PC-9 (cell line): ENCODE results near the gene DCLK2.

Source experiments
- EZH2 ChIP-seq: fragments of 200-600 bp; sonication (generic); IDR thresholded peaks from 2 replicates; pipeline ENCODE4 v1.8.0; 2017; ENCODE audit warnings: antibody characterized with exemption, low read depth
- TF ChIP-seq, protein P1 (sequence below): fragments of 200-600 bp; sonication (generic); conservative IDR thresholded peaks from 2 replicates; pipeline ENCODE4 v1.6.1; 2017; ENCODE audit warnings: mixed run types, antibody characterized with exemption, mild to moderate bottlenecking, moderate library complexity

DNA sequence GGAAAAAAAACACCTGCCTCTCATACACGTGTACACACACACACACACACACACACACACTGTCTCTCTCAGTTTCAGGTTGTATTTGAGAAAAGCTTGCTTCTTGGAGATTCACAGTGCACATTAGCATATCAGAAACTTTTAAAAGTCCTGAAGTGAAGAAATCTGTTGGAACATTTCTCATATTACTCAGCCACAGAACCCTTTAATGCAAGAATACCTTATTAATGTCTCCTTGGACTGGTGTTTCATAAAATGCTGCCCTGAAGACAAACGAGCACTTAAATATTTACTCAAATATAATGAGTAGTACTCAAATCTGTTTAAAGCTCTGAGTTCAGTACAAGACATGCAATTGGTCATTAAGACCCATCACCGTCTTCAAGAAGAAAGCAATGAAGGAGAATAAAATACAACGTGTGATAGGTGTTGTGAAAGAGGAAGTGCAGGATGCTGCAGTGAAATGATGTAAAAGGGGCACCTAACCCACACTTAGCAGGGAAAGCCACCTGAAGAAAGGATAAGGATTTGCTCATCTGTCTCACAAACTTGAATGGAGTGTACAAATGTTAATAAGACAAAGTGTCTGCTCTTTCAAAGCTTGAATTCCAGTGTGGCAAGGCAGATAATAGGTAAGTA lies 57.0 kb downstream of the DCLK2 start:
- TF ChIP-seq, protein P1, sequence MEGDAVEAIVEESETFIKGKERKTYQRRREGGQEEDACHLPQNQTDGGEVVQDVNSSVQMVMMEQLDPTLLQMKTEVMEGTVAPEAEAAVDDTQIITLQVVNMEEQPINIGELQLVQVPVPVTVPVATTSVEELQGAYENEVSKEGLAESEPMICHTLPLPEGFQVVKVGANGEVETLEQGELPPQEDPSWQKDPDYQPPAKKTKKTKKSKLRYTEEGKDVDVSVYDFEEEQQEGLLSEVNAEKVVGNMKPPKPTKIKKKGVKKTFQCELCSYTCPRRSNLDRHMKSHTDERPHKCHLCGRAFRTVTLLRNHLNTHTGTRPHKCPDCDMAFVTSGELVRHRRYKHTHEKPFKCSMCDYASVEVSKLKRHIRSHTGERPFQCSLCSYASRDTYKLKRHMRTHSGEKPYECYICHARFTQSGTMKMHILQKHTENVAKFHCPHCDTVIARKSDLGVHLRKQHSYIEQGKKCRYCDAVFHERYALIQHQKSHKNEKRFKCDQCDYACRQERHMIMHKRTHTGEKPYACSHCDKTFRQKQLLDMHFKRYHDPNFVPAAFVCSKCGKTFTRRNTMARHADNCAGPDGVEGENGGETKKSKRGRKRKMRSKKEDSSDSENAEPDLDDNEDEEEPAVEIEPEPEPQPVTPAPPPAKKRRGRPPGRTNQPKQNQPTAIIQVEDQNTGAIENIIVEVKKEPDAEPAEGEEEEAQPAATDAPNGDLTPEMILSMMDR: no peak
- no peak for TF ChIP-seq EZH2
